Measurements from ENCODE around the gene PLA2G4A.

PLA2G4A gene

GRCh38 chr1:186838380-186839040, 9.8 kb downstream of the PLA2G4A start:
- H3K4me3 ChIP-seq (ENCODE audit: severe bottlenecking) = no peak overlapping the region
- no peak for TF ChIP-seq CTCF (IDR thresholded peaks at IDR 0.05; ENCODE audit: poor library complexity, severe bottlenecking)
- no peak overlapping the region for H3K27ac ChIP-seq (ENCODE audit: poor library complexity, severe bottlenecking)
- H3K36me3 ChIP-seq (ENCODE audit: low read depth) = no peaks in the 10 kb centered on the region
- ATAC-seq (ENCODE audit: low read depth) (no peak), DNase-seq (ENCODE audit: low spot score) (no peak)
- no peaks in the 10 kb centered on the region for H3K27me3 ChIP-seq (ENCODE audit: insufficient read depth, poor library complexity, severe bottlenecking)
- no peaks in the 10 kb centered on the region for H3K9me3 ChIP-seq (ENCODE audit: severe bottlenecking)
- H3K4me1 ChIP-seq (ENCODE audit: insufficient read depth, poor library complexity, severe bottlenecking) = no peaks in the 10 kb centered on the region

- Histone ChIP-seq H3K4me3 (ENCODE audit: severe bottlenecking) (no peak overlapping the region), H3K9me3 (ENCODE audit: severe bottlenecking) (no peaks in the 10 kb centered on the region), H3K27ac (ENCODE audit: poor library complexity, severe bottlenecking) (no peak overlapping the region), H3K27me3 (ENCODE audit: insufficient read depth, poor library complexity, severe bottlenecking) (no peaks in the 10 kb centered on the region), H3K4me1 (ENCODE audit: insufficient read depth, poor library complexity, severe bottlenecking) (no peaks in the 10 kb centered on the region), H3K36me3 (ENCODE audit: low read depth) (no peaks in the 10 kb centered on the region)
- TF ChIP-seq CTCF (IDR thresholded peaks at IDR 0.05; ENCODE audit: poor library complexity, severe bottlenecking) = no peak
- DNase-seq (ENCODE audit: low spot score) (no peak), ATAC-seq (ENCODE audit: low read depth) (no peak)
Measured at GRCh38 chr1:186839041-186839400, 10.3 kb downstream of the PLA2G4A start.

GRCh38 chr1:186841599-186841998, 12.8 kb downstream of the PLA2G4A start:
- H3K9me3 ChIP-seq (ENCODE audit: severe bottlenecking) = no peaks in the 10 kb centered on the region
- H3K27ac ChIP-seq (ENCODE audit: poor library complexity, severe bottlenecking) = no peak overlapping the region
- no peak for TF ChIP-seq CTCF (IDR thresholded peaks at IDR 0.05; ENCODE audit: poor library complexity, severe bottlenecking)
- no peak overlapping the region for H3K4me3 ChIP-seq (ENCODE audit: severe bottlenecking)
- ATAC-seq (ENCODE audit: low read depth) = no peak
- H3K36me3 ChIP-seq (ENCODE audit: low read depth) = no peaks in the 10 kb centered on the region
- H3K4me1 ChIP-seq (ENCODE audit: insufficient read depth, poor library complexity, severe bottlenecking) = no peaks in the 10 kb centered on the region
- no peaks in the 10 kb centered on the region for H3K27me3 ChIP-seq (ENCODE audit: insufficient read depth, poor library complexity, severe bottlenecking)
- no peak for DNase-seq (ENCODE audit: low spot score)

- no peak for DNase-seq (ENCODE audit: low spot score)
- Histone ChIP-seq H3K4me1 (ENCODE audit: insufficient read depth, poor library complexity, severe bottlenecking) (no peaks in the 10 kb centered on the region), H3K9me3 (ENCODE audit: severe bottlenecking) (no peaks in the 10 kb centered on the region), H3K4me3 (ENCODE audit: severe bottlenecking) (no peak overlapping the region), H3K36me3 (ENCODE audit: low read depth) (no peaks in the 10 kb centered on the region), H3K27me3 (ENCODE audit: insufficient read depth, poor library complexity, severe bottlenecking) (no peaks in the 10 kb centered on the region), H3K27ac (ENCODE audit: poor library complexity, severe bottlenecking) (no peak overlapping the region)
- no peak for TF ChIP-seq CTCF (IDR thresholded peaks at IDR 0.05; ENCODE audit: poor library complexity, severe bottlenecking)
- ATAC-seq (ENCODE audit: low read depth) = no peak
Measured at GRCh38 chr1:186842547-186842946, 13.8 kb downstream of the PLA2G4A start.

GRCh38 chr1:186843226-186843625, 14.5 kb downstream of the PLA2G4A start:
- no peak for TF ChIP-seq CTCF (IDR thresholded peaks at IDR 0.05; ENCODE audit: poor library complexity, severe bottlenecking)
- Histone ChIP-seq H3K36me3 (ENCODE audit: low read depth) (no peaks in the 10 kb centered on the region), H3K27ac (ENCODE audit: poor library complexity, severe bottlenecking) (no peak overlapping the region), H3K9me3 (ENCODE audit: severe bottlenecking) (no peaks in the 10 kb centered on the region), H3K27me3 (ENCODE audit: insufficient read depth, poor library complexity, severe bottlenecking) (no peaks in the 10 kb centered on the region), H3K4me1 (ENCODE audit: insufficient read depth, poor library complexity, severe bottlenecking) (no peaks in the 10 kb centered on the region), H3K4me3 (ENCODE audit: severe bottlenecking) (no peak overlapping the region)
- DNase-seq (ENCODE audit: low spot score) = no peak
- ATAC-seq (ENCODE audit: low read depth) = no peak
